ENCODE results near the gene NUP58. TPM values are rescaled to one million over a fixed set of nuclear protein-coding genes. Genes with fewer than 3 reads are reported as not detected.

The NUP58 gene
- total and polyA plus RNA-seq, 10 of the 15 experiments (the other 5 are each of a cell fraction or from before 2014, with no cell fraction given): 12.1 to 78.0 (median 48.9) TPM

DNA sequence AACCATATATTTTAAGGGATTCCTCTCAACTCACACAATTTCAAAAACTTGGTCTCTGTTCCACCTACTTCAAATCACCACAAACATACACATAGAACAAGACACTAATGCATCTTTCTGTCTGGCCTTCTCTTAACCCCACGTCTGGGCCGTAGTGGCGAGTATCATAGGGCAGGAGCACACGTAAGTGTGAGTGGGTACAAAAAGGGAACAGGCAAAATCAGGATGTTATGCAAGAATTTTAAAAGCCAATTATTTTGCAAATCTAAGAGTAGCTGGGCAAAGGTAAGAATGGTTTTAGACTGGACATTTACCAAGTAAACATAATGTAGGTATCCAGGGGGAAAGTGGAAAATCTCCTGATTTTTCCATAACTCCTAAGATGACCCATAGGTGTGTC is 49.2 kb upstream of the NUP58 start (continued):
- TF ChIP-seq, protein P1, sequence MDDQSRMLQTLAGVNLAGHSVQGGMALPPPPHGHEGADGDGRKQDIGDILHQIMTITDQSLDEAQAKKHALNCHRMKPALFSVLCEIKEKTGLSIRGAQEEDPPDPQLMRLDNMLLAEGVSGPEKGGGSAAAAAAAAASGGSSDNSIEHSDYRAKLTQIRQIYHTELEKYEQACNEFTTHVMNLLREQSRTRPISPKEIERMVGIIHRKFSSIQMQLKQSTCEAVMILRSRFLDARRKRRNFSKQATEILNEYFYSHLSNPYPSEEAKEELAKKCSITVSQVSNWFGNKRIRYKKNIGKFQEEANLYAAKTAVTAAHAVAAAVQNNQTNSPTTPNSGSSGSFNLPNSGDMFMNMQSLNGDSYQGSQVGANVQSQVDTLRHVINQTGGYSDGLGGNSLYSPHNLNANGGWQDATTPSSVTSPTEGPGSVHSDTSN (IDR thresholded peaks at IDR 0.05; ENCODE audit: insufficient replicate concordance, low read depth, low read length): no peak
- TF ChIP-seq GABPA (IDR thresholded peaks at IDR 0.05; ENCODE audit: low read depth) (no peak), EP300 (IDR thresholded peaks at IDR 0.05; ENCODE audit: borderline replicate concordance in 1 of 2, control insufficient read depth in 1 of 2, low read depth in 2 of 2, low read length in 2 of 2) (no peak), SUPT20H (IDR thresholded peaks at IDR 0.05; ENCODE audit: borderline replicate concordance, control insufficient read depth, low read depth, low read length) (no peak), SREBF2 (IDR thresholded peaks at IDR 0.05; ENCODE audit: low read length) (no peak), ZSCAN29 (IDR thresholded peaks at IDR 0.05) (no peak), FOS (IDR thresholded peaks at IDR 0.05; ENCODE audit: borderline replicate concordance, extremely low read depth, insufficient read length) (no peak), PML (IDR thresholded peaks at IDR 0.05; ENCODE audit: low read length) (no peak), ASH2L (IDR thresholded peaks at IDR 0.05; ENCODE audit: borderline replicate concordance, low read depth) (no peak), HDAC2 (IDR thresholded peaks at IDR 0.05) (no peak), PAX5 (IDR thresholded peaks at IDR 0.05; ENCODE audit: borderline replicate concordance, low read depth, low read length) (no peak)
- TF ChIP-seq, protein P2, sequence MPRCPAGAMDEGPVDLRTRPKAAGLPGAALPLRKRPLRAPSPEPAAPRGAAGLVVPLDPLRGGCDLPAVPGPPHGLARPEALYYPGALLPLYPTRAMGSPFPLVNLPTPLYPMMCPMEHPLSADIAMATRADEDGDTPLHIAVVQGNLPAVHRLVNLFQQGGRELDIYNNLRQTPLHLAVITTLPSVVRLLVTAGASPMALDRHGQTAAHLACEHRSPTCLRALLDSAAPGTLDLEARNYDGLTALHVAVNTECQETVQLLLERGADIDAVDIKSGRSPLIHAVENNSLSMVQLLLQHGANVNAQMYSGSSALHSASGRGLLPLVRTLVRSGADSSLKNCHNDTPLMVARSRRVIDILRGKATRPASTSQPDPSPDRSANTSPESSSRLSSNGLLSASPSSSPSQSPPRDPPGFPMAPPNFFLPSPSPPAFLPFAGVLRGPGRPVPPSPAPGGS (IDR thresholded peaks at IDR 0.05; ENCODE audit: borderline replicate concordance, insufficient read depth, low read depth, low read length, poor library complexity, severe bottlenecking): no peak
- TF ChIP-seq, protein P3, sequence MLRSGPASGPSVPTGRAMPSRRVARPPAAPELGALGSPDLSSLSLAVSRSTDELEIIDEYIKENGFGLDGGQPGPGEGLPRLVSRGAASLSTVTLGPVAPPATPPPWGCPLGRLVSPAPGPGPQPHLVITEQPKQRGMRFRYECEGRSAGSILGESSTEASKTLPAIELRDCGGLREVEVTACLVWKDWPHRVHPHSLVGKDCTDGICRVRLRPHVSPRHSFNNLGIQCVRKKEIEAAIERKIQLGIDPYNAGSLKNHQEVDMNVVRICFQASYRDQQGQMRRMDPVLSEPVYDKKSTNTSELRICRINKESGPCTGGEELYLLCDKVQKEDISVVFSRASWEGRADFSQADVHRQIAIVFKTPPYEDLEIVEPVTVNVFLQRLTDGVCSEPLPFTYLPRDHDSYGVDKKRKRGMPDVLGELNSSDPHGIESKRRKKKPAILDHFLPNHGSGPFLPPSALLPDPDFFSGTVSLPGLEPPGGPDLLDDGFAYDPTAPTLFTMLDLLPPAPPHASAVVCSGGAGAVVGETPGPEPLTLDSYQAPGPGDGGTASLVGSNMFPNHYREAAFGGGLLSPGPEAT (IDR thresholded peaks at IDR 0.05; ENCODE audit: low read depth): no peak
- TF ChIP-seq, protein P4, sequence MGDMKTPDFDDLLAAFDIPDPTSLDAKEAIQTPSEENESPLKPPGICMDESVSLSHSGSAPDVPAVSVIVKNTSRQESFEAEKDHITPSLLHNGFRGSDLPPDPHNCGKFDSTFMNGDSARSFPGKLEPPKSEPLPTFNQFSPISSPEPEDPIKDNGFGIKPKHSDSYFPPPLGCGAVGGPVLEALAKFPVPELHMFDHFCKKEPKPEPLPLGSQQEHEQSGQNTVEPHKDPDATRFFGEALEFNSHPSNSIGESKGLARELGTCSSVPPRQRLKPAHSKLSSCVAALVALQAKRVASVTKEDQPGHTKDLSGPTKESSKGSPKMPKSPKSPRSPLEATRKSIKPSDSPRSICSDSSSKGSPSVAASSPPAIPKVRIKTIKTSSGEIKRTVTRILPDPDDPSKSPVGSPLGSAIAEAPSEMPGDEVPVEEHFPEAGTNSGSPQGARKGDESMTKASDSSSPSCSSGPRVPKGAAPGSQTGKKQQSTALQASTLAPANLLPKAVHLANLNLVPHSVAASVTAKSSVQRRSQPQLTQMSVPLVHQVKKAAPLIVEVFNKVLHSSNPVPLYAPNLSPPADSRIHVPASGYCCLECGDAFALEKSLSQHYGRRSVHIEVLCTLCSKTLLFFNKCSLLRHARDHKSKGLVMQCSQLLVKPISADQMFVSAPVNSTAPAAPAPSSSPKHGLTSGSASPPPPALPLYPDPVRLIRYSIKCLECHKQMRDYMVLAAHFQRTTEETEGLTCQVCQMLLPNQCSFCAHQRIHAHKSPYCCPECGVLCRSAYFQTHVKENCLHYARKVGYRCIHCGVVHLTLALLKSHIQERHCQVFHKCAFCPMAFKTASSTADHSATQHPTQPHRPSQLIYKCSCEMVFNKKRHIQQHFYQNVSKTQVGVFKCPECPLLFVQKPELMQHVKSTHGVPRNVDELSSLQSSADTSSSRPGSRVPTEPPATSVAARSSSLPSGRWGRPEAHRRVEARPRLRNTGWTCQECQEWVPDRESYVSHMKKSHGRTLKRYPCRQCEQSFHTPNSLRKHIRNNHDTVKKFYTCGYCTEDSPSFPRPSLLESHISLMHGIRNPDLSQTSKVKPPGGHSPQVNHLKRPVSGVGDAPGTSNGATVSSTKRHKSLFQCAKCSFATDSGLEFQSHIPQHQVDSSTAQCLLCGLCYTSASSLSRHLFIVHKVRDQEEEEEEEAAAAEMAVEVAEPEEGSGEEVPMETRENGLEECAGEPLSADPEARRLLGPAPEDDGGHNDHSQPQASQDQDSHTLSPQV (IDR thresholded peaks at IDR 0.05): no peak
- TF ChIP-seq, protein P5, sequence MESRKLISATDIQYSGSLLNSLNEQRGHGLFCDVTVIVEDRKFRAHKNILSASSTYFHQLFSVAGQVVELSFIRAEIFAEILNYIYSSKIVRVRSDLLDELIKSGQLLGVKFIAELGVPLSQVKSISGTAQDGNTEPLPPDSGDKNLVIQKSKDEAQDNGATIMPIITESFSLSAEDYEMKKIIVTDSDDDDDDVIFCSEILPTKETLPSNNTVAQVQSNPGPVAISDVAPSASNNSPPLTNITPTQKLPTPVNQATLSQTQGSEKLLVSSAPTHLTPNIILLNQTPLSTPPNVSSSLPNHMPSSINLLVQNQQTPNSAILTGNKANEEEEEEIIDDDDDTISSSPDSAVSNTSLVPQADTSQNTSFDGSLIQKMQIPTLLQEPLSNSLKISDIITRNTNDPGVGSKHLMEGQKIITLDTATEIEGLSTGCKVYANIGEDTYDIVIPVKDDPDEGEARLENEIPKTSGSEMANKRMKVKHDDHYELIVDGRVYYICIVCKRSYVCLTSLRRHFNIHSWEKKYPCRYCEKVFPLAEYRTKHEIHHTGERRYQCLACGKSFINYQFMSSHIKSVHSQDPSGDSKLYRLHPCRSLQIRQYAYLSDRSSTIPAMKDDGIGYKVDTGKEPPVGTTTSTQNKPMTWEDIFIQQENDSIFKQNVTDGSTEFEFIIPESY (IDR thresholded peaks at IDR 0.05): no peak

Measured in GM12878 (cell line).